ENCODE measurements around the gene SS18L1.
A peak's percentile ranks its signal among the peaks of the same experiment; 100 is the strongest.

The SS18L1 gene

DNA sequence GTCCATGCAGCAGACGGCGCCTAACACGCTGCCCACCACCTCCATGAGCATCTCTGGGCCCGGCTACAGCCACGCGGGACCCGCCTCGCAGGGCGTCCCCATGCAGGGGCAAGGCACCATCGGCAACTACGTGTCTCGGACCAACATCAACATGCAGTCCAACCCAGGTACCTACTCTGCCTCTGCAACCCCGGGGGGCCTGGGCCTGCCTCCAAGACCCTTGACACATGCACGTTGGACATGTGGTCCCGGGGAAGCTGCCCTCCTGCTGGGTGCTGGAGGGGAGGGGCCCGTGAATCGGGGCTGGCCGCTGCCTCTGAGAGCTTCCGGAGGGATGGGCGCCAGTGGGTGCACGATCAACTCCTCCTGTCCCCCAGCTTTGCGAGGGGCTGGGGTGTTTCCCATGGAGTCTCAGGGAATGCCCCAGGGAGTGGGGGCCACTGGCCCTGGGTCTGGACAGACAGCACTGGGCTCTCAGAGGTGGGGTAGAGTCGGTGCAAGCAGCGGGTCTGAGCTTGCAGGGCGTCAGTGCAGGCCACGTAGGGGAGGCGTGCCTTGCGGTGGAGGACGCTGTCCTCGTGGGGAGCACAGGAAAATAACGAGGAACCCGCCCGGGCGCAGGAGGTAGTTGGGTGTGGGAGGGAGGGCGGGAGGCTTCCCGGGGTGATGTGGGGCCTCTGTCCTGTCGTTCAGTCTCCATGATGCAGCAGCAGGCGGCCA, 19.4 kb downstream of the SS18L1 start:
- CTCF ChIA-PET, result no interaction called here
- no peak for TF ChIP-seq FOXA1 (IDR thresholded peaks at IDR 0.05)
- TF ChIP-seq ARNT (IDR thresholded peaks at IDR 0.05), result no peak
- no peak for TF ChIP-seq NFRKB (IDR thresholded peaks at IDR 0.05)
- TF ChIP-seq TARDBP (IDR thresholded peaks at IDR 0.05), result no peak
- TF ChIP-seq CTBP1 (IDR thresholded peaks at IDR 0.05; ENCODE audit: borderline replicate concordance), result no peak
- TF ChIP-seq ZNF384 (IDR thresholded peaks at IDR 0.05), result no peak
- no peak for TF ChIP-seq HDGF (IDR thresholded peaks at IDR 0.05; ENCODE audit: borderline replicate concordance)
- no peak for DNase-seq (ENCODE audit: extremely low spot score)
- POLR2A ChIA-PET, result no interaction called here

DNA sequence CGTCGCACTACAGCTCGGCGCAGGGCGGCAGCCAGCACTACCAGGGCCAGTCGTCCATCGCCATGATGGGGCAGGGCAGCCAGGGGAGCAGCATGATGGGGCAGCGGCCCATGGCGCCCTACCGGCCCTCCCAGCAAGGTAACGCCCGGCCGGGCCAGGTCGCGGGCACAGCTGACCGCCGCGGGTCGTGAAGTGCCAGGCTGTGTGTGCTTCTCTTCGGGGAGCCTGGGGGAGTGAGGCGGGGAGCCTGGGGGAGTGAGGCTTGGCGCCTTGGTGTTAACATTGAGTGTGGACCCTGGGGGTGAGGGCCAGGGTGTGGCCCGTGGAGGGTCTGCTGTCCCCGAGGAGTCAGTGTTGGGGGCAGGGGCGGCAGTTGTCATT, 19.9 kb downstream of the SS18L1 start:
- no peak for TF ChIP-seq BHLHE40 (IDR thresholded peaks at IDR 0.05; ENCODE audit: borderline replicate concordance)
- TF ChIP-seq ELF4 (IDR thresholded peaks at IDR 0.05), result no peak
- TF ChIP-seq TARDBP (IDR thresholded peaks at IDR 0.05), result no peak
- TF ChIP-seq FOXA1 (IDR thresholded peaks at IDR 0.05), result no peak
- TF ChIP-seq SUZ12 (IDR thresholded peaks at IDR 0.05), result no peak
- TF ChIP-seq, protein P1, sequence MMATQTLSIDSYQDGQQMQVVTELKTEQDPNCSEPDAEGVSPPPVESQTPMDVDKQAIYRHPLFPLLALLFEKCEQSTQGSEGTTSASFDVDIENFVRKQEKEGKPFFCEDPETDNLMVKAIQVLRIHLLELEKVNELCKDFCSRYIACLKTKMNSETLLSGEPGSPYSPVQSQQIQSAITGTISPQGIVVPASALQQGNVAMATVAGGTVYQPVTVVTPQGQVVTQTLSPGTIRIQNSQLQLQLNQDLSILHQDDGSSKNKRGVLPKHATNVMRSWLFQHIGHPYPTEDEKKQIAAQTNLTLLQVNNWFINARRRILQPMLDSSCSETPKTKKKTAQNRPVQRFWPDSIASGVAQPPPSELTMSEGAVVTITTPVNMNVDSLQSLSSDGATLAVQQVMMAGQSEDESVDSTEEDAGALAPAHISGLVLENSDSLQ (IDR thresholded peaks at IDR 0.05), result no peak
- no peak for TF ChIP-seq FOXM1 (IDR thresholded peaks at IDR 0.05; ENCODE audit: borderline replicate concordance)
- no peak for TF ChIP-seq CTBP1 (IDR thresholded peaks at IDR 0.05; ENCODE audit: borderline replicate concordance)
- no peak for TF ChIP-seq LEF1 (IDR thresholded peaks at IDR 0.05; ENCODE audit: borderline replicate concordance)
- no peak for TF ChIP-seq HDGF (IDR thresholded peaks at IDR 0.05; ENCODE audit: borderline replicate concordance)
- TF ChIP-seq NFRKB (IDR thresholded peaks at IDR 0.05), result no peak
- TF ChIP-seq ARNT (IDR thresholded peaks at IDR 0.05), result no peak
- TF ChIP-seq ZNF384 (IDR thresholded peaks at IDR 0.05), result no peak
- no peak for TF ChIP-seq SP1 (IDR thresholded peaks at IDR 0.05)
- no peak for TF ChIP-seq FOXK2 (IDR thresholded peaks at IDR 0.05)
- DNase-seq (ENCODE audit: extremely low spot score), result no peak
- CTCF ChIA-PET, result no interaction called here
- POLR2A ChIA-PET, result no interaction called here

DNA sequence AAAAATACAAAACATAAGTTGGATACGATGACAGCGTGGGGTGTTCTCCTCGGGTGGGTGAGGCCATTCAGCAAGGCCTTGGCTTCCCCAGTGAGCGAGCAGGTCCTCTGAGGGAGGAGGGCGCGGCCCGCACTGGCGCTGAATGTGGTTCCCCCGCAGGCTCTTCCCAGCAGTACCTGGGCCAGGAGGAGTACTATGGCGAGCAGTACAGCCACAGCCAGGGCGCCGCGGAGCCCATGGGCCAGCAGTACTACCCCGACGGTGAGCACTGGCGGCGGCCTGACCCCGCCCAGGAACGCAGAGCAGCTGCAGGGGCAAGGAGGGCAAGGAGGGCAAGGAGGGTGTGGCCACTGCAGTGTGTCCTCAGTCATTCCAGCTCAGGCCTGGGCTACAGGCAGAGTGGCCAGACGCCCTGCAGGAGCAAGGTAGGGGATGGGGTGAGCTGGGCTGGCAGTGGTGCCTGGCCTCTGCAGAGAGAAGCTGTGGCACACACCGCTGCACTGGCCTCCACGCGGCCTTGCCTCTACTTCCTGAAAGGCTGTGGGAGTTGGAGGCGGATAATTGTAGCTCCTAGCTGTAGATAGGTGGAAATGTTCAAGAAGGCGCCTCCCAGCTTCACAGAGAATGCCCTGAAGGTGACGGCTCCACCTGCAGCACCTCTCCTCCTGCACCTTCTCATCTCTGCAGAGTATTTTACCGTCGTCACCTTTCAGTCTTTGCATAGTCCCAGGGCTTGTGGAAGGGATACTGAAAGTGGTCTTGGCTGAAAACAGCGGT, 20.6 kb downstream of the SS18L1 start:
- POLR2A ChIA-PET, result no interaction called here
- DNase-seq (ENCODE audit: extremely low spot score), result no peak
- TF ChIP-seq ZNF384 (IDR thresholded peaks at IDR 0.05) (no peak), ELF4 (IDR thresholded peaks at IDR 0.05) (no peak), ARNT (IDR thresholded peaks at IDR 0.05) (no peak), CTBP1 (IDR thresholded peaks at IDR 0.05; ENCODE audit: borderline replicate concordance) (no peak), NFRKB (IDR thresholded peaks at IDR 0.05) (no peak), FOXK2 (IDR thresholded peaks at IDR 0.05) (no peak), HDGF (IDR thresholded peaks at IDR 0.05; ENCODE audit: borderline replicate concordance) (no peak), L3MBTL2 (conservative IDR thresholded peaks at IDR 0.05) (no peak), FOXM1 (IDR thresholded peaks at IDR 0.05; ENCODE audit: borderline replicate concordance) (no peak)
- CTCF ChIA-PET, result no interaction called here

DNA sequence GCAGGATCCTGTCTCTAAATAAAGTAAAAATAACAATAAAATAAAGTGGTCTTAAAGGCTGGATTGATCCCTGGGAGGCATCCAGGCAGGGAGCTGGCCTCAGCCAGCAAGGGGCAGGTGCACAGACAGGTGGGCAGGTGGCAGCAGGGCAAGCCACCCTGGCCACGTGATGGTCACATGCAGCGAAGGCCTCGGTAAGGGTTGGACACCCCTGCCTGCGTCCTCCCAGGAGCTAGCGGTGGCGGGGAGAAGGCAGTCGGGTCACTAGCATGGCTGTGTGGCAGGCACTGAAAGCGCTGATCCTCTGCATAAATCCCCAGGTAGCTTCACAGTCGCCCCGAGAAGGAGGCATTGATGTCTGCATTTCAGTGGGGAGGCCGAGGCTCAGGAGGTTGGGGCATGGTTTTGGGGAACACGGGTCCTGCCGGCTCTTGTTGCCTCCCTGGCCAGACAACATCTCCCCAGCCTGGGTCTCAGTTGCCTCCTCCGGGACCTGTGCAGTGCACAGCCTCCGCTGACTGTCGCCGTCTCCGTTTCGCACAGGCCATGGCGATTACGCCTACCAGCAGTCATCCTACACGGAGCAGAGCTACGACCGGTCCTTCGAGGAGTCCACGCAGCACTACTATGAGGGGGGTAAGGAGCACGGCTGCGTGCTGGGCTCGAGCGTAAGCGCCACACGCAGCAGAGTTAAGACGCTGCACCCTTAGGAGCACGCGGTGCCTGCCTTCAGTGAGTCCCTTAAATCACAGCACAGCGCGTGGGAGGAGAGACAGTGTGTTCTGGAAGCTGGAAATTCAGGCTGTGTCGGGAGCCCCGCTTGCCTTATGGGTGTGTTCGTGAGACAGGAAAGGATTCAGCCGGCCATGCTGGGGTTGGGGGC, 21.6 kb downstream of the SS18L1 start:
- no peak for DNase-seq (ENCODE audit: extremely low spot score)
- ChIA-PET POLR2A (interaction anchor here (1.6 kb wide), 1 partner anchor 154 kb away, joined by 4 read pairs; no protein-coding TSS in a partner anchor), CTCF (interaction anchor here (2.5 kb wide), 1 partner anchor 9 kb away, joined by 12 read pairs; no protein-coding TSS in a partner anchor)
- TF ChIP-seq L3MBTL2 (conservative IDR thresholded peaks at IDR 0.05) (no peak), FOXA1 (IDR thresholded peaks at IDR 0.05) (no peak), NFRKB (IDR thresholded peaks at IDR 0.05) (no peak), BHLHE40 (IDR thresholded peaks at IDR 0.05; ENCODE audit: borderline replicate concordance) (no peak), ZNF384 (IDR thresholded peaks at IDR 0.05) (no peak), FOXM1 (IDR thresholded peaks at IDR 0.05; ENCODE audit: borderline replicate concordance) (no peak), FOXK2 (IDR thresholded peaks at IDR 0.05) (no peak), ARNT (IDR thresholded peaks at IDR 0.05) (no peak), SP1 (IDR thresholded peaks at IDR 0.05) (no peak), HDGF (IDR thresholded peaks at IDR 0.05; ENCODE audit: borderline replicate concordance) (no peak), ELF4 (IDR thresholded peaks at IDR 0.05) (no peak), LEF1 (IDR thresholded peaks at IDR 0.05; ENCODE audit: borderline replicate concordance) (no peak), TARDBP (IDR thresholded peaks at IDR 0.05) (no peak), CTBP1 (IDR thresholded peaks at IDR 0.05; ENCODE audit: borderline replicate concordance) (no peak), SUZ12 (IDR thresholded peaks at IDR 0.05) (no peak)
- TF ChIP-seq, protein P1 (IDR thresholded peaks at IDR 0.05), result no peak

DNA sequence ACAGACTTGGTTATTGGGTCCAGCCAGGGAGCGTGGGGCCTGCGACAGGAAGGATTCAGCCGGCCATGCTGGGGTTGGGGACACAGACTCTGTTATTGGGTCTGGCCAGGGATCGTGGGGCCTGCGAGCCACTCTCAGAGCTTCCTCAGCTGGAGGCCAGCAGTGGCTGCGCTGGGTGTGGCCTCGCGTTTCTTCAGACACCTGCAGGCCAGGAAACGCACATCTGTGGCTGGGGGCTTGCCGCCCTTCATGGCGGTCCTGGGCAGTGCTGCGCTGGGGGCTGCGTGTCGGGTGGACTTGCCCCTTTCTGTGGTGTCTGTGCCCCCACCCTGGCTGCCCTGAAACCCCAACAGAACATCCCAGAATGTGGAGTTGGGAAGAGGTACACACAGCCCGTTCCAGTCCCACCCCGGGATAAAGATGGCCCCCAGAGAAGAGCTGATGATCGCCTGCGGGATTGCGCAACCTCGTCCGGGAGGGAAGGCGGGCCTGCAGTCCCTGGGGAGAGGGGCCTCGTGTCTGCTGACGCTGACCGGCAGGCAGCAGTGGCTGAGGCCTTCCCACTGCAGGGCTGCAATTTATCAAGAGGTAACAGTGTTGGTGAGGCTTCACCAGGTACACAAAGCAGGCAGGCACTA, 22.3 kb downstream of the SS18L1 start:
- POLR2A ChIA-PET, result interaction anchor here (0.8 to 1.6 kb wide), 3 partner anchors 30 to 155 kb away, joined by 3 to 4 read pairs (median 3); no protein-coding TSS in a partner anchor
- CTCF ChIA-PET, result interaction anchor here (2.5 kb wide), 1 partner anchor 10 kb away, joined by 12 read pairs; no protein-coding TSS in a partner anchor
- DNase-seq (ENCODE audit: extremely low spot score), result peak; percentile 75
- no peak for TF ChIP-seq FOXA1 (IDR thresholded peaks at IDR 0.05)
- no peak for TF ChIP-seq FOXK2 (IDR thresholded peaks at IDR 0.05)
- peak; percentile 50 for TF ChIP-seq L3MBTL2 (conservative IDR thresholded peaks at IDR 0.05)
